ENCODE results near the gene CCNI2.

Gene CCNI2

DNA sequence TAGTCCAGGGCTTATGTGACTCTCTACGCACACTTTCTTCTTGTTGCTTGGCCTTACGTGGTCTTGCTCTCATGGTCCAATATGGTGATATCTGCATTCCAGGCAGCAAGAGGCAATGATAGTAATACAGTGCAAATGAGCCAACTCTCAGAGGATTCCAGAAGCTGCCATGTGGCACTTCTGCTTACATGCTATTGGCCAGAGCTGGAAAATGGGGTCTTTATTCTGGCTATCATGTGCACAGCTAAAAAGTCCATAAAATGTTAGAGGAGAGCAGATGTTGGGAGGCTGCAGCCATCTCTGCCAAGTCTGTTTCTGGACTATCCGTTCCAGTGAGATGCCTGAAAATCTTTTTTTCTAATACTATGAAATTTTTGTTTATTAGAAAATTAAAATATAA lies 32.7 kb downstream of the CCNI2 start:
- peaks cover 42% of the 10 kb centered on the region for H3K27me3 ChIP-seq (ENCODE audit: control insufficient read depth, insufficient read depth, low read length, poor library complexity, severe bottlenecking)

DNA sequence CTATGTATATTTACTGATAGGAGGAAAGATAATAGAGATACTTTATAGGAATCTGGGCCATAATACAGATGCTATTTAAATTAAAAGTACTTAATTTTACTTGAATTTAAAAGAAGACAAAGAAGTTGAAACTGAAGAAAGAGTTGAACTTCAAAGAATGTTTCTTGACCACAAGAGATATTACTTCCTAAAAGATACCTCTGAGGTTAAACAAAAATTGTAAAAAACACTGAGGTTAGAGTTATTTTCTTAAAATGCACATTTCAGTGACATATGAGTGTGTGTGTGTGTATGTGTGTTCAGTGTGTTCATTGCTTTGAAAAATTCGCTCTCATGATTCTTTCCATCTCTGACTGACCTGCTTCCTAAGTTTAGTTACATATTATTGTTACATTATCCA lies 33.4 kb downstream of the CCNI2 start:
- Histone ChIP-seq H3K27ac (ENCODE audit: insufficient read depth, low read depth, low read length, poor library complexity, severe bottlenecking) (no peak overlapping the region), H3K27me3 (ENCODE audit: control insufficient read depth, insufficient read depth, low read length, poor library complexity, severe bottlenecking) (peaks cover 42% of the 10 kb centered on the region), H3K9me3 (ENCODE audit: control insufficient read depth, low read length) (no peaks in the 10 kb centered on the region), H3K36me3 (ENCODE audit: control insufficient read depth, insufficient read depth, low read length) (no peaks in the 10 kb centered on the region), H3K4me1 (ENCODE audit: control insufficient read depth, insufficient read depth, low read length) (peaks cover 11% of the 10 kb centered on the region), H3K4me3 (ENCODE audit: insufficient read depth, low read depth, low read length) (no peak overlapping the region)
- no CpG with 5 or more reads among the region's 1 CpG for WGBS, 2 experiments

More for the DNA sequence above, 32.7 kb downstream of the CCNI2 start:
- Histone ChIP-seq H3K36me3 (ENCODE audit: control insufficient read depth, insufficient read depth, low read length) (no peaks in the 10 kb centered on the region), H3K4me1 (ENCODE audit: control insufficient read depth, insufficient read depth, low read length) (peaks cover 11% of the 10 kb centered on the region), H3K9me3 (ENCODE audit: control insufficient read depth, low read length) (no peaks in the 10 kb centered on the region), H3K27ac (ENCODE audit: insufficient read depth, low read depth, low read length, poor library complexity, severe bottlenecking) (no peak overlapping the region), H3K4me3 (ENCODE audit: insufficient read depth, low read depth, low read length) (no peak overlapping the region)
- WGBS, 2 experiments = 81 to 96% methylated on average over 3 of the region's 3 CpGs

DNA sequence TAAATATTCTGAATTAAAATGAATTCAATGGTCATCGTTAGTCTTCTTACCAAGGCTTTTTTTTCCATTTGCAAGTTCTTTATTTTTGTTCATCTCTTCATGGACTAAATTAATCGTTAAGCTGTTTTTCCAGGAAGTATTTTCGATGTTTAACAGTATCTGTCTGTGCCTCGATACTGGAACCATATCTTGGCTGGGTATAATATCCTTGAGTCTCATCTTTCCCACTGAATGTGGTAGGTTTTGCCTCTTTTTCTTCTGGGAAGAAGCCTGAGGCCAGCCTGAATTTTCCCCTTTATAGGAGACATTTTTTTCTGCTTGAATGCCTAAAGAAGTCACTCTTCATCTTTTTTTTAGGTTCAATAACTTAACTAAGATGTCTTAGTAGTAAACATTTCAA lies 33.8 kb downstream of the CCNI2 start:
- WGBS, 2 experiments = 92 to 98% methylated on average over 4 of the region's 4 CpGs
- H3K27me3 ChIP-seq (ENCODE audit: control insufficient read depth, insufficient read depth, low read length, poor library complexity, severe bottlenecking) = peaks cover 40% of the 10 kb centered on the region
- no peak overlapping the region for H3K27ac ChIP-seq (ENCODE audit: insufficient read depth, low read depth, low read length, poor library complexity, severe bottlenecking)
- no peaks in the 10 kb centered on the region for H3K36me3 ChIP-seq (ENCODE audit: control insufficient read depth, insufficient read depth, low read length)
- no peak overlapping the region for H3K4me3 ChIP-seq (ENCODE audit: insufficient read depth, low read depth, low read length)
- H3K4me1 ChIP-seq (ENCODE audit: control insufficient read depth, insufficient read depth, low read length) = peaks cover 8% of the 10 kb centered on the region
- H3K9me3 ChIP-seq (ENCODE audit: control insufficient read depth, low read length) = no peaks in the 10 kb centered on the region

DNA sequence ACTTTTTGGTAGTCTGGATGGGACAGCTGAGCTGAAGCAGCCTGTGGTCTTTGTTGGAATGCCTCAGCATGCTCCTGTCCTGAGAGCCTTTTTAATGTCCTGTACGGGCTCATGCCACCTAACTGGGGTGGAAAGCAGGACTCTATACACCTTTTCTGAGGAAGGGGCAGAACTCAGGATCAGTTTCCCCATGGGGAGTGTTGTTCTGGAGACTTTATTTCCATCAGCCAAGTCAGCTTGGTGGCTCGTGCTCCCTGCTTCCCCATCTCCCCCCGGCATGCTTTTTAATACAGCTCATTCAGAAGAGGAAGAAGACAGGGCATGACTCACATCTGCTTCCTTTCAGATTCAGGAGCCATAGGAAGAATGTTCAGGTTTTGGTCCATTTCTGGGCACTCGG lies 34.9 kb downstream of the CCNI2 start:
- H3K27ac ChIP-seq (ENCODE audit: insufficient read depth, low read depth, low read length, poor library complexity, severe bottlenecking) = no peak overlapping the region
- WGBS, 2 experiments = 80 to 90% methylated on average over 4 of the region's 4 CpGs
- no peak overlapping the region for H3K4me3 ChIP-seq (ENCODE audit: insufficient read depth, low read depth, low read length)
- no peaks in the 10 kb centered on the region for H3K36me3 ChIP-seq (ENCODE audit: control insufficient read depth, insufficient read depth, low read length)
- H3K27me3 ChIP-seq (ENCODE audit: control insufficient read depth, insufficient read depth, low read length, poor library complexity, severe bottlenecking) = peaks cover 32% of the 10 kb centered on the region
- H3K9me3 ChIP-seq (ENCODE audit: control insufficient read depth, low read length) = no peaks in the 10 kb centered on the region
- peaks cover 3% of the 10 kb centered on the region for H3K4me1 ChIP-seq (ENCODE audit: control insufficient read depth, insufficient read depth, low read length)

DNA sequence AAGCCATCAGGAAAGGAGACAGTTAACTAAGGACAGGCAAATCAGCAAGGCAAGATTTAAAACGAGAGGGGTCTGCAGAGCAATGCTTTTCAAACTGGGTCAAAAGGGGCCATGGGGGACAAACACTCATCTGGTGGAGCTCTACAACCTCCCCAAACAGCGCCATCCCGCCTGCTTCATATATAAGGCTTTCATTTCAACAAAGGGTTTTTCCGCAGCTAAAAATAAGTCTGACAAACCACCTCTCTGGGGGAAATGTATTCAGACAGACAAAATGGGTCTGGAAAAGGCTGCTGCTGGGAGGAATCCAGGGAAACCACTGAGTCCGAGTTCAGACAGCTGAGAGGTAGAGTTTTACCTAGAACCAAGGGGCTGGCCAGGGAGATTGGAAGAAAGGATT lies 38.1 kb downstream of the CCNI2 start:
- H3K4me1 ChIP-seq (ENCODE audit: control insufficient read depth, insufficient read depth, low read length) = no peaks in the 10 kb centered on the region
- 77 to 80% methylated on average over 5 of the region's 5 CpGs for WGBS, 2 experiments
- no peaks in the 10 kb centered on the region for H3K36me3 ChIP-seq (ENCODE audit: control insufficient read depth, insufficient read depth, low read length)
- H3K27me3 ChIP-seq (ENCODE audit: control insufficient read depth, insufficient read depth, low read length, poor library complexity, severe bottlenecking) = peaks cover 3% of the 10 kb centered on the region
- H3K27ac ChIP-seq (ENCODE audit: insufficient read depth, low read depth, low read length, poor library complexity, severe bottlenecking) = no peak overlapping the region
- H3K4me3 ChIP-seq (ENCODE audit: insufficient read depth, low read depth, low read length) = no peak overlapping the region
- no peaks in the 10 kb centered on the region for H3K9me3 ChIP-seq (ENCODE audit: control insufficient read depth, low read length)

DNA sequence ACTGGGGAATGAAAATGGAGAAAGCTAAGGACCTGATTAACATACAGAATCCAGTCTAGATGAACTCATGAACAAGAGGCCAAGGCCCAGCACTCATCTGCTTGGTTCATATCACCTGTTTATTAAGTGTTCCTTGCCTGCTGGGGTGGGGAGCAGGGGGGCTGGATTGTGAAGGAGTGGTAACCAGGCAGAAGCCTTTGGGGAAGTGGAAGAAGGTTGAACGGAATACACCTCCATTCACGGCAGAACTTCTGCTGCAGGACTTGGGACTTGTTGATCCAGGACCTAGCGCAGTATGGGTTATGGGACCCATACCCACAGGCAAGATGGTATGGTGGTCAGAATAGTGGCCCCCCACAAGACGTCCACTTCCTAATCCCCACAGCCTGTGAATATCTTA lies 38.6 kb downstream of the CCNI2 start:
- H3K9me3 ChIP-seq (ENCODE audit: control insufficient read depth, low read length) = no peaks in the 10 kb centered on the region
- H3K27me3 ChIP-seq (ENCODE audit: control insufficient read depth, insufficient read depth, low read length, poor library complexity, severe bottlenecking) = peaks cover 3% of the 10 kb centered on the region
- H3K27ac ChIP-seq (ENCODE audit: insufficient read depth, low read depth, low read length, poor library complexity, severe bottlenecking) = no peak overlapping the region
- no peaks in the 10 kb centered on the region for H3K4me1 ChIP-seq (ENCODE audit: control insufficient read depth, insufficient read depth, low read length)
- no peak overlapping the region for H3K4me3 ChIP-seq (ENCODE audit: insufficient read depth, low read depth, low read length)
- 99 to 100% methylated on average over 3 to 4 of the region's 4 CpGs for WGBS, 2 experiments
- no peaks in the 10 kb centered on the region for H3K36me3 ChIP-seq (ENCODE audit: control insufficient read depth, insufficient read depth, low read length)

DNA sequence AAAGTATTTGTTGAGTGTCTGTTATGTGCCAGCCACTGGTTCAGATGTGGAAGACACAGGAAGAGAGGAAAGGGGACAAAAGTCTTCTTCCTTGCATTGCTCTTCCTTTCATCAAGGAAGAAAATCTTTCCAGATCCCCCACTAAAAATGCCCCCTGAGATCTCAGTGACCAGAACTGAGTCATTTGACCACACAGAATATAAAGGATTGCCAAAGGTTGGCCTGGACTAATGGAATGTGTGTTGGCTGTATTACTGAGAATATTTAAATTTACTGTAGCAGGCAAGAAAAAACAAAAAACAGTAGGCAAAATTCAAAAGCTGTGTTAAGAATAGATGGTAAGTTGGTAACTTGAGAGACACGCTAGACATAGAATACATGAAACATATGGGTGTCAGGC lies 39.9 kb downstream of the CCNI2 start:
- H3K4me1 ChIP-seq (ENCODE audit: control insufficient read depth, insufficient read depth, low read length) = no peaks in the 10 kb centered on the region
- peaks cover 2% of the 10 kb centered on the region for H3K27me3 ChIP-seq (ENCODE audit: control insufficient read depth, insufficient read depth, low read length, poor library complexity, severe bottlenecking)
- no peak overlapping the region for H3K27ac ChIP-seq (ENCODE audit: insufficient read depth, low read depth, low read length, poor library complexity, severe bottlenecking)
- no peaks in the 10 kb centered on the region for H3K9me3 ChIP-seq (ENCODE audit: control insufficient read depth, low read length)
- H3K36me3 ChIP-seq (ENCODE audit: control insufficient read depth, insufficient read depth, low read length) = no peaks in the 10 kb centered on the region
- no peak overlapping the region for H3K4me3 ChIP-seq (ENCODE audit: insufficient read depth, low read depth, low read length)
- WGBS, 2 experiments = 91 to 95% methylated on average over 1 of the region's 1 CpG

DNA sequence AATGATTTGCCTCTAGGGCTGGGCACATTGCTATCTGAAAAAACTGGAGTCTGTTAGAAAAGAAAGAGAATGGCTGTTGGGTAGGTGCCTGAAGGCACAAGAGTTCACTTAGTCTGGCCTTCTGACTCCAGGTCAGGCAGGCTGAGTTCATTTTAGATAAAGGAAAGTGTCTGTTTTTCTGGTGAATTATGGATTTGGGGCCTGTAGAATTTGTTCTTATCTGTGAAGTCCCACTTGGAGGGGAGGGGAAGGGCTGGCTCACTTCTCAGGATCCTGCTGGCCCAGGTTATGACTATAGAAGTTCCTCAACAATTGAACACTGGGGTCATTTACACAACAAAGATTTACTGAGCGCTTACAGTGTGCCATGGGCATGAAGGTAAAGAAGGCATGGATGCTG lies 41.3 kb downstream of the CCNI2 start:
- Histone ChIP-seq H3K9me3 (ENCODE audit: control insufficient read depth, low read length) (no peaks in the 10 kb centered on the region), H3K27ac (ENCODE audit: insufficient read depth, low read depth, low read length, poor library complexity, severe bottlenecking) (no peak overlapping the region), H3K4me3 (ENCODE audit: insufficient read depth, low read depth, low read length) (no peak overlapping the region), H3K27me3 (ENCODE audit: control insufficient read depth, insufficient read depth, low read length, poor library complexity, severe bottlenecking) (peaks cover 4% of the 10 kb centered on the region), H3K36me3 (ENCODE audit: control insufficient read depth, insufficient read depth, low read length) (no peaks in the 10 kb centered on the region), H3K4me1 (ENCODE audit: control insufficient read depth, insufficient read depth, low read length) (no peaks in the 10 kb centered on the region)
- 72 to 92% methylated on average over 1 of the region's 1 CpG for WGBS, 2 experiments

DNA sequence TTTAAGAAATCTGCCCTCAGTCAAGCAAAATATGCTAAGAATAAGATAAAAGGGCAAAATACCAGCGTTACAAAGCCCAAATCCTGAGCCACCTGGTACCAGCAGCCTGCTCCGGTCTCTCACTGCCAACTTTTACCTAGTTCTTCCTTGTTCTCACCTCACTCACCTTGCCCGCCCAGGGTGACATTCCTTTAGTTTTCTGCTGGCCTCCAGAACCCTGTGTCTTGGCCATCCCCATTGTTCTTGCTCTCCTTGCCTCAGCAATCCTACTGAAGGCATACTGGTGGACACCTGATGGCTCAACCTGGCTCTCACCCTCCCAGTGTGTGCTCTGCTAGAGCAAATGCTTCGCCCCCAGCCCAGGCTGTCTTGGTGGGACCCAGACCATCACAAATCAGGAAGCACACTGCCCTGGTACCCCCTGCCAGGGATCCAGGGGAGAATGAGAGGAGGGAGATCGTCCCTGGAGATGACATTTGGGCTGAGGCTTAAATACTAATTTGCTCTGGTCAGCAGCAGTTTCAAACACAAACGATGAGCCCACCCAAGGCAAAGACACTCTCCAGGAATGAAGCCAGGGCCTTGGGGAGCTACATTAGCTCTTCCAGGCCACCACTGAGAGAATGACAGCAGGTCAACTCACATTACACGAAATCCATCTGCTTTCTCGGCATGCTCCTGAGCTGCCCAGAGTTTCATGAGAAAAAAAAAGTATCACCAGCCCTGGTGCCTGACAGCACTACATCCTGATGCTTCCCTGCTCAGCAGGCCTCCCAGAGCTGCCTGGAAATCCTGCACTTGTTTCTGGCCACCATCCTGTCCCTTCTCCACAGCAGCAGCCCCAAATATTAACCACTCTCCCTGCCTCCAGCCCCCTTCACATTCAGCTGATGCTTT lies 42.0 kb downstream of the CCNI2 start:
- no peaks in the 10 kb centered on the region for H3K36me3 ChIP-seq (ENCODE audit: control insufficient read depth, insufficient read depth, low read length)
- no peak overlapping the region for H3K27ac ChIP-seq (ENCODE audit: insufficient read depth, low read depth, low read length, poor library complexity, severe bottlenecking)
- H3K4me1 ChIP-seq (ENCODE audit: control insufficient read depth, insufficient read depth, low read length) = no peaks in the 10 kb centered on the region
- peaks cover 4% of the 10 kb centered on the region for H3K27me3 ChIP-seq (ENCODE audit: control insufficient read depth, insufficient read depth, low read length, poor library complexity, severe bottlenecking)
- no peaks in the 10 kb centered on the region for H3K9me3 ChIP-seq (ENCODE audit: control insufficient read depth, low read length)
- H3K4me3 ChIP-seq (ENCODE audit: insufficient read depth, low read depth, low read length) = no peak overlapping the region
- 75 to 79% methylated on average over 8 of the region's 8 CpGs for WGBS, 2 experiments

DNA sequence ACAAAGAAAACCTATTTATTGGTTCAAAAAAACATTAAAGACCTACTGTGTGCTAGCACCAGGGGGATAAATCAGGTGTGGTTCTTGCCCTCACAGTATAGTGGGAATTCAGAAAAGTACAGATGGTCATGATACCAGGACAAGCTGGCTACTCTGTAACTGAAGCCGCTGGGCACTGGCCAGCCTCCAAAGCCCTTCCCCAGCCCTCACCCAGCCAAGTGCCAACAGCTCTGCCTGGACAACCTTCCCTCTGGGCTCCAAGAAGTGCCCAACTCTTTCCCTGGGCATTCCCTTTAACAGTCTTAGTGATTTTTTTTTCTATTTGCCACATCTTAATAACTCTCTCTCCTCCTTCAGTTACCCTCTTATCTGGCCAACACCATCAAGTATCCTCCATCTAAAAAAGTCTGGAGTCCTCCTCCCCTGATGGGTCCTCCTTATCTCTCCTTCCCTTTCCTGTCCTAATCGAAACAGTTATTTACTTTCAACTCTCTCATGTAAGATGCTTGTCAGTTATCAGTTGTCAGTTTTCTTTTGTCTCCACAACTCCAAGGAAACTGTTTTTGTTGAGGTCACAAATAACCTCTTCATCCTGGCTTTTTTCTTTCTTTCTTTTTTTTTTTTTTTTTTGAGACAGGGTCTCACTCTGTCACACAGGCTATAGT lies 43.1 kb downstream of the CCNI2 start:
- Histone ChIP-seq H3K27me3 (ENCODE audit: control insufficient read depth, insufficient read depth, low read length, poor library complexity, severe bottlenecking) (peaks cover 4% of the 10 kb centered on the region), H3K27ac (ENCODE audit: insufficient read depth, low read depth, low read length, poor library complexity, severe bottlenecking) (no peak overlapping the region), H3K4me3 (ENCODE audit: insufficient read depth, low read depth, low read length) (no peak overlapping the region), H3K4me1 (ENCODE audit: control insufficient read depth, insufficient read depth, low read length) (no peaks in the 10 kb centered on the region), H3K36me3 (ENCODE audit: control insufficient read depth, insufficient read depth, low read length) (no peaks in the 10 kb centered on the region), H3K9me3 (ENCODE audit: control insufficient read depth, low read length) (no peaks in the 10 kb centered on the region)
- WGBS, 2 experiments = 88 to 89% methylated on average over 2 of the region's 2 CpGs

Measured in ectodermal cell (in vitro differentiated cells).